CD14-positive monocyte (primary cell): ENCODE data around the gene GUSB. TPM values are rescaled to one million over a fixed set of nuclear protein-coding genes. Genes with fewer than 3 reads are reported as not detected.
A peak's percentile ranks its signal among the peaks of the same experiment; 100 is the strongest.
"Not testable (repeated sequence)": the region's sequence is repeated elsewhere in the genome, so short reads cannot be mapped to it uniquely, and the experiment has no call there.

Experiments used
- DNase-seq, 3 donors: peaks; one replicate each; pipeline ENCODE4 v3.0.0-alpha.2; 2011 to 2022
- H2AFZ ChIP-seq: 2 replicates; pipeline ENCODE4 v1.6.0; 2012; ENCODE audit warnings: mild to moderate bottlenecking, low read depth, low read length, inconsistent platforms; ENCODE audit not compliant: insufficient read depth, poor library complexity, severe bottlenecking
- H3K27ac ChIP-seq, 2 donors: 1 replicate in 1 of 2; 2 replicates in 1 of 2; pipeline ENCODE4 v1.5.1; 2012 to 2013; ENCODE audit warnings: low read length in 2 of 2, control low read depth in 1 of 2, inconsistent platforms in 1 of 2, low read depth in 1 of 2, mild to moderate bottlenecking in 1 of 2
- H3K27me3 ChIP-seq, 2 donors: one replicate each; pipeline versions ENCODE4 v1.6.0 to v1.6.1; 2011 to 2013; ENCODE audit warnings: low read length in 2 of 2; ENCODE audit not compliant: control insufficient read depth in 2 of 2, insufficient read depth in 2 of 2
- H3K36me3 ChIP-seq, 2 donors: replicated peaks in 1 of 2; 1 replicate in 1 of 2; 2 replicates in 1 of 2; pipeline versions ENCODE4 v1.5.1 to v1.6.1; 2012 to 2013; ENCODE audit warnings: low read length in 2 of 2, control low read depth in 1 of 2, inconsistent platforms in 1 of 2, mild to moderate bottlenecking in 1 of 2; ENCODE audit not compliant: insufficient read depth in 2 of 2, control insufficient read depth in 1 of 2
- H3K4me1 ChIP-seq, 2 donors: 1 replicate in 1 of 2; 2 replicates in 1 of 2; pipeline versions ENCODE4 v1.5.1 to v1.6.1; 2012 to 2013; ENCODE audit warnings: low read length in 2 of 2, control low read depth in 1 of 2, inconsistent platforms in 1 of 2, mild to moderate bottlenecking in 1 of 2, moderate library complexity in 1 of 2; ENCODE audit not compliant: insufficient read depth in 2 of 2, control insufficient read depth in 1 of 2
- H3K4me2 ChIP-seq: replicated peaks from 2 replicates; pipeline ENCODE3; 2012; ENCODE audit warnings: low read length, moderate library complexity, mild to moderate bottlenecking; ENCODE audit not compliant: poor library complexity, severe bottlenecking; ENCODE audit errors: extremely low read depth
- H3K4me3 ChIP-seq, 3 experiments: fragments of 200-600 bp in 1 of 3; sonication (generic) in 1 of 3; replicated peaks in 1 of 3; 1 replicate in 2 of 3; 2 replicates in 1 of 3; pipeline ENCODE4 v1.5.1; 2011 to 2013; ENCODE audit warnings: low read length in 3 of 3, mild to moderate bottlenecking in 3 of 3, control low read depth in 2 of 3, low read depth in 2 of 3, inconsistent platforms in 1 of 3, moderate library complexity in 1 of 3
- H3K79me2 ChIP-seq: 2 replicates; pipeline ENCODE4 v1.6.0; 2012; ENCODE audit warnings: mild to moderate bottlenecking, control low read depth, inconsistent platforms, low read length, moderate library complexity; ENCODE audit not compliant: insufficient read depth
- H3K9ac ChIP-seq: 2 replicates; pipeline ENCODE4 v1.6.0; 2017; ENCODE audit warnings: low read length, mild to moderate bottlenecking; ENCODE audit not compliant: insufficient read depth, poor library complexity, severe bottlenecking
- H3K9me3 ChIP-seq, 2 donors: replicated peaks in 1 of 2; 1 replicate in 1 of 2; 2 replicates in 1 of 2; pipeline versions ENCODE4 v1.5.1 to v1.6.1; 2012 to 2013; ENCODE audit warnings: low read length in 2 of 2, control low read depth in 1 of 2; ENCODE audit not compliant: control insufficient read depth in 1 of 2, insufficient read depth in 1 of 2
- H4K20me1 ChIP-seq: 2 replicates; pipeline ENCODE4 v1.6.0; 2012; ENCODE audit warnings: mild to moderate bottlenecking, low read length, control low read depth, moderate library complexity; ENCODE audit not compliant: insufficient read depth
- H3K27ac Mint-ChIP-seq, 7 donors: one replicate each; pipeline ENCODE4 v1.8.0; 2020; ENCODE audit warnings: mild to moderate bottlenecking in 7 of 7, mixed read lengths in 7 of 7, moderate library complexity in 6 of 7, inconsistent platforms in 2 of 7
- H3K27me3 Mint-ChIP-seq, 3 donors: one replicate each; pipeline ENCODE4 v1.8.0; 2021 to 2022; ENCODE audit warnings: low read depth in 3 of 3, mild to moderate bottlenecking in 3 of 3, mixed read lengths in 3 of 3, moderate library complexity in 3 of 3, inconsistent platforms in 1 of 3
- H3K36me3 Mint-ChIP-seq, 2 donors: one replicate each; pipeline ENCODE4 v1.8.0; 2020; ENCODE audit warnings: mixed read lengths in 2 of 2, inconsistent platforms in 1 of 2, mild to moderate bottlenecking in 1 of 2
- H3K4me1 Mint-ChIP-seq: one replicate; pipeline ENCODE4 v1.8.0; 2020; ENCODE audit warnings: mild to moderate bottlenecking, mixed read lengths
- H3K4me3 Mint-ChIP-seq, 2 donors: one replicate each; pipeline ENCODE4 v1.8.0; 2020; ENCODE audit warnings: mild to moderate bottlenecking in 2 of 2, mixed read lengths in 2 of 2, moderate library complexity in 1 of 2
- H3K9me3 Mint-ChIP-seq, 7 donors: one replicate each; pipeline ENCODE4 v1.8.0; 2020 to 2022; ENCODE audit warnings: mixed read lengths in 7 of 7, mild to moderate bottlenecking in 6 of 7, moderate library complexity in 6 of 7, inconsistent platforms in 2 of 7
- WGBS: methylation state at CpG from one replicate; pipeline ENCODE4 v1.1.5; 2013; ENCODE audit warnings: missing lambda C conversion rate; ENCODE audit not compliant: insufficient coverage; 5-methylcytosine and 5-hydroxymethylcytosine counted together
- intact Hi-C, 2 donors: fragments of 100-400 bp; cut with micrococcal nuclease; formaldehyde crosslinking; loops; one replicate each; pipeline versions ENCODE4 v1.15.0 to v1.15.1; 2023
- polyA minus RNA-seq: library from RNA; depleted of rRNA, polyadenylated mRNA; stranded (reverse); fragments of >200 nt; gene quantifications from 2 replicates; pipeline ENCODE4 v1.2.3, GENCODE V29; 2012
- polyA plus RNA-seq, 3 donors: library from polyadenylated mRNA; depleted of rRNA in 1 of 3; unstranded in 2 of 3; stranded (reverse) in 1 of 3; fragments of 300-500 nt in 2 of 3; fragments of >200 nt in 1 of 3; fragmentation: Illumina TruSeq in 2 of 3; gene quantifications; 1 replicate in 2 of 3; 2 replicates in 1 of 3; pipeline ENCODE4 v1.2.3, GENCODE V29; 2012 to 2021
- total RNA-seq, 12 experiments: library from RNA in 1 of 12; stranded (reverse) in 1 of 12; fragments of 120-200 nt in 1 of 12; gene quantifications; one replicate each; pipeline ENCODE4 v1.2.4 and lab custom pipeline; 2013 to 2026; ENCODE audit warnings: mixed read lengths in 6 of 12, inconsistent platforms in 1 of 12
- TF ChIP-seq, protein P1 (sequence below): fragments of 200-600 bp; IDR thresholded peaks from one replicate; pipeline ENCODE4 v1.8.0; 2022; ENCODE audit warnings: antibody characterized with exemption, mild to moderate bottlenecking

Gene GUSB
- total RNA-seq (2013): 44.9 TPM
- polyA plus RNA-seq: 100 to 1,000 TPM; 113 to 121 (median 115) TPM
- polyA minus RNA-seq: 60.8 and 77.5 TPM in 2 replicates
- total RNA-seq (lab: John Stamatoyannopoulos, UW): 8.2 to 55.3 (median 42.2) reads per million in 11 experiments

DNA sequence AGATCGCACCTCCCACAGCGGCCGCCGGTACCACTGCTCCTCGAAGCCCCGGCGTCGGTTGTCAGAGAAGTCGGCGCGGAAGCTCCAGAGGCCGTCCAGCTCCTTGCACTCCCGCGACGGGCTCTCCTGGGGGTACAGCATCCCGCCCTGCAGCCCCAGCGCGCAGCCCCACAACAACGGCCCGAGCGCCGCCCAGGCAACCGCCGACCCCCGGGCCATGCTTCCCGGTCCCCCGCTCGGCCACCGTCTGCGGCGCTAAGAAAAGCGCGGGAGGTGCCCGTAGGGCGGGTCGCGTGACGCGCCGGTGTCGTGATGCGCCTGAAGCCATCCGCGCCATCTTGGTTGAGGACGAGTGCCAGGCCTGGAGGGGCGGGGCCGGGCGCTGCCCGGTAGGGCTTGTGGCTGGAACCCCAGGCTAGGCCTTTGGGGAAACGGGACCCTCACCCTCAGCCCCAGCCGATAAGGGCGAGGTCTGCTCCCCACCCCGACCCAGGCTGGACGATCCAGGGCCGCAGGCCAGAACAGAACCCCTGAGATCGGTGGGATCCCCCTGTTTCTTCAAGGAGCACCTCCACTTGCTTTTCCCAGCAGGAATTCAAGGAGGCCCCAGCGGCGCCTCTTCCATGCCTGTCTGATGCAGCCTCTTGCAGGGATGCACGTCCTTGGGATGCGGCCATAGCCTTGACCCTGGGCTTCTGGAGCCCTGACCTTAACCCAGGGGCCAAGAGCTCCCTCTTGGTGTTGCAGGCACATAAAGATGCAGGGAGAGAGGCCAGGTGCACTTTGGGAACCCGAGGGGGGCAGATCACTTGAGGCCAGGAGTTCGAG lies at the start of gene GUSB:
Gene GUSB, minus strand, starts transcription at position 249 of the 828 bp plus-strand sequence. Its CDS starts 30 bp downstream, at position 219.
- peak within 1 kb of the TSS; percentile 78 for H3K9ac ChIP-seq
- peak; percentile 78 to 81 (median 79) for DNase-seq
- intact Hi-C loops: loop anchor here (5.0 to 10.0 kb wide), 5 partner anchors 93 to 1013 kb away; partner anchors contain the start of genes VKORC1L1 (in 2 of the 2), ASL (in 1 of the 2), SBDS (in 1 of the 2) and TYW1 (in 1 of the 2)
- H3K4me1 ChIP-seq: peaks cover 21 to 32% of the 10 kb centered on the region in 2 donors
- no peaks in the 10 kb centered on the region for H3K9me3 Mint-ChIP-seq
- H3K27ac ChIP-seq: peak within 1 kb of the TSS; percentile 96
- WGBS: 3% methylated on average over 56 of the region's 62 CpGs
- peak within 1 kb of the TSS; percentile 62 to 87 (median 79) for H3K4me3 ChIP-seq
- peak within 1 kb of the TSS; percentile 99 for H2AFZ ChIP-seq
- H3K27me3 ChIP-seq: no peaks in the 10 kb centered on the region
- no peaks in the 10 kb centered on the region for H3K9me3 ChIP-seq
- H3K4me2 ChIP-seq: peak within 1 kb of the TSS; percentile 88
- TF ChIP-seq, protein P1, sequence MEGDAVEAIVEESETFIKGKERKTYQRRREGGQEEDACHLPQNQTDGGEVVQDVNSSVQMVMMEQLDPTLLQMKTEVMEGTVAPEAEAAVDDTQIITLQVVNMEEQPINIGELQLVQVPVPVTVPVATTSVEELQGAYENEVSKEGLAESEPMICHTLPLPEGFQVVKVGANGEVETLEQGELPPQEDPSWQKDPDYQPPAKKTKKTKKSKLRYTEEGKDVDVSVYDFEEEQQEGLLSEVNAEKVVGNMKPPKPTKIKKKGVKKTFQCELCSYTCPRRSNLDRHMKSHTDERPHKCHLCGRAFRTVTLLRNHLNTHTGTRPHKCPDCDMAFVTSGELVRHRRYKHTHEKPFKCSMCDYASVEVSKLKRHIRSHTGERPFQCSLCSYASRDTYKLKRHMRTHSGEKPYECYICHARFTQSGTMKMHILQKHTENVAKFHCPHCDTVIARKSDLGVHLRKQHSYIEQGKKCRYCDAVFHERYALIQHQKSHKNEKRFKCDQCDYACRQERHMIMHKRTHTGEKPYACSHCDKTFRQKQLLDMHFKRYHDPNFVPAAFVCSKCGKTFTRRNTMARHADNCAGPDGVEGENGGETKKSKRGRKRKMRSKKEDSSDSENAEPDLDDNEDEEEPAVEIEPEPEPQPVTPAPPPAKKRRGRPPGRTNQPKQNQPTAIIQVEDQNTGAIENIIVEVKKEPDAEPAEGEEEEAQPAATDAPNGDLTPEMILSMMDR: no peak
- peak within 1 kb of the TSS; percentile 83 to 91 for H3K4me3 Mint-ChIP-seq
- H3K27ac Mint-ChIP-seq: peak within 1 kb of the TSS; percentile 96 to 99 (median 98)
- peaks cover 12 to 27% of the 10 kb centered on the region in 2 donors for H3K36me3 Mint-ChIP-seq
- peaks cover 7% of the 10 kb centered on the region for H3K4me1 Mint-ChIP-seq
- peaks cover 36% of the 10 kb centered on the region for H3K79me2 ChIP-seq
- peaks cover 0 to 2% (median 0%) of the 10 kb centered on the region in 3 donors for H3K27me3 Mint-ChIP-seq
- H4K20me1 ChIP-seq: no peaks in the 10 kb centered on the region
- H3K36me3 ChIP-seq: peaks cover 12 to 14% of the 10 kb centered on the region in 2 donors

DNA sequence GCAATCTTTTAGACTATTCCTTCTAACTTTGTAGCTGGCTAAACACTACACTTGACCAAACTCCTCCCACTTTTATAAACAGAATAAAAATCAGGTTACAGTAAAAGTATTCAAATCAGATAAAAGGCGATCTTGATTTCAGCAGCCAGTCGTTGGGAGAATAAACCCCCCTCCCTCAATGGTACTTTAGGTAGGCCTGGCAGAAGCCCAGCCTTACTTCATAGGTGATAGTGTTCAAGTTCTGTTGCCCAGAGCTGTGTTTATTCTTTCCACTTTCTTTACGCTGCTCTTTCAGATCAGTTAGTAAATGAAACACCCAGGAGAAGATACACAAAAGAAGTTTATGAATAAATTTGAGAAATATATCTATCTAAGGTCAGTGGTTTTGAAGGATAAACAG lies 46.3 kb upstream of the GUSB start:
- H3K4me3 ChIP-seq, H3K4me3 Mint-ChIP-seq, H3K4me2 ChIP-seq, intact Hi-C loops, H3K79me2 ChIP-seq, H3K27ac Mint-ChIP-seq, H3K36me3 Mint-ChIP-seq, H3K27me3 Mint-ChIP-seq, H3K9me3 Mint-ChIP-seq, H3K9ac ChIP-seq, H3K27ac ChIP-seq, DNase-seq, H3K9me3 ChIP-seq, H3K4me1 Mint-ChIP-seq, H3K36me3 ChIP-seq, H3K27me3 ChIP-seq, H3K4me1 ChIP-seq, H2AFZ ChIP-seq, H4K20me1 ChIP-seq: not testable (repeated sequence)
- no CpG with 5 or more reads among the region's 3 CpGs for WGBS
